GM23338 (cell line): ENCODE results near the gene DSG3.

Source experiments
- CREB1 ChIP-seq: fragments of 250-450 bp; sonication (Bioruptor Pico); IDR thresholded peaks from 2 replicates; pipeline ENCODE4 v1.5.0; 2020; ENCODE audit warnings: low read depth, mild to moderate bottlenecking, moderate library complexity
- EZH2 ChIP-seq: fragments of 200-600 bp; sonication (generic); IDR thresholded peaks from one replicate; pipeline ENCODE4 v1.8.0; 2017; ENCODE audit warnings: antibody characterized with exemption, mild to moderate bottlenecking, low read depth; ENCODE audit not compliant: unreplicated experiment
- EZH2phosphoT487 ChIP-seq: fragments of 200-600 bp; sonication (generic); IDR thresholded peaks from one replicate; pipeline ENCODE4 v1.8.1; 2018; ENCODE audit warnings: antibody characterized with exemption; ENCODE audit not compliant: unreplicated experiment
- JUNB ChIP-seq: IDR thresholded peaks from one replicate; pipeline ENCODE4 v1.6.1; 2016; ENCODE audit warnings: antibody characterized with exemption; ENCODE audit not compliant: unreplicated experiment
- NANOG ChIP-seq: IDR thresholded peaks from 2 replicates; pipeline ENCODE4 v1.6.1; 2016; ENCODE audit warnings: antibody characterized with exemption, borderline replicate concordance
- POLR2AphosphoS5 ChIP-seq: IDR thresholded peaks from 2 replicates; pipeline ENCODE4 v1.6.1; 2016; ENCODE audit warnings: antibody characterized with exemption, low read depth
- ZNF331 ChIP-seq: fragments of 250-450 bp; sonication (Bioruptor Pico); IDR thresholded peaks from 2 replicates; pipeline ENCODE4 v1.5.0; 2020; ENCODE audit warnings: low read depth, mild to moderate bottlenecking, moderate library complexity
- TF ChIP-seq, protein P1 (sequence below), 2 experiments: fragments of 200-600 bp in 1 of 2; sonication (generic) in 1 of 2; conservative IDR thresholded peaks; 2 replicates each; pipeline versions ENCODE4 v1.5.1 to v1.6.1; 2016 to 2017; ENCODE audit warnings: antibody characterized with exemption in 2 of 2, low read depth in 2 of 2, mild to moderate bottlenecking in 2 of 2, moderate library complexity in 1 of 2
- TF ChIP-seq, protein P2 (sequence below): IDR thresholded peaks from 2 replicates; pipeline ENCODE4 v1.6.1; 2016; ENCODE audit warnings: antibody characterized with exemption
- TF ChIP-seq, protein P3 (sequence below): IDR thresholded peaks from one replicate; pipeline ENCODE4 v1.6.1; 2018; ENCODE audit warnings: antibody characterized with exemption; ENCODE audit not compliant: unreplicated experiment

DNA sequence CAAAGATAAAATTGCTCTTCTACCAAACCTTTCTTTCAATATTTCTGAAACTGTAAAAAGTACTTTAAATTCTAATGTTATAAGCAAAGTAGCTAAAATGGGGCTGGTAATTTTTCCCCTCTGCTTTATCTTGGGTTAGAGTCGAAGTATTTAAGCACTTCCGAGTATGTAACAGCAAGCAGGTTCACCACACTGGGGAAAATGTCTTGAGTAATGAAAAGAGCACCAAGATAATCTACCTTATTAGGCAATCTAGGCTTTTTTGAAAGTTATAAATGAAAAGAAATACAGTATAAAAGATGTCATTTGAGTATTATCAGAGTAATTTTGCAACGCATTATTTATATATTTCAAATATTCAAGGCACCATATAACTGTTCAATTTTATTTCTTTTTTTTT, 687 bp upstream of the DSG3 start:
- TF ChIP-seq, protein P1, sequence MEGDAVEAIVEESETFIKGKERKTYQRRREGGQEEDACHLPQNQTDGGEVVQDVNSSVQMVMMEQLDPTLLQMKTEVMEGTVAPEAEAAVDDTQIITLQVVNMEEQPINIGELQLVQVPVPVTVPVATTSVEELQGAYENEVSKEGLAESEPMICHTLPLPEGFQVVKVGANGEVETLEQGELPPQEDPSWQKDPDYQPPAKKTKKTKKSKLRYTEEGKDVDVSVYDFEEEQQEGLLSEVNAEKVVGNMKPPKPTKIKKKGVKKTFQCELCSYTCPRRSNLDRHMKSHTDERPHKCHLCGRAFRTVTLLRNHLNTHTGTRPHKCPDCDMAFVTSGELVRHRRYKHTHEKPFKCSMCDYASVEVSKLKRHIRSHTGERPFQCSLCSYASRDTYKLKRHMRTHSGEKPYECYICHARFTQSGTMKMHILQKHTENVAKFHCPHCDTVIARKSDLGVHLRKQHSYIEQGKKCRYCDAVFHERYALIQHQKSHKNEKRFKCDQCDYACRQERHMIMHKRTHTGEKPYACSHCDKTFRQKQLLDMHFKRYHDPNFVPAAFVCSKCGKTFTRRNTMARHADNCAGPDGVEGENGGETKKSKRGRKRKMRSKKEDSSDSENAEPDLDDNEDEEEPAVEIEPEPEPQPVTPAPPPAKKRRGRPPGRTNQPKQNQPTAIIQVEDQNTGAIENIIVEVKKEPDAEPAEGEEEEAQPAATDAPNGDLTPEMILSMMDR (conservative IDR thresholded peaks at IDR 0.05; ENCODE audit: low read depth in 2 of 2), result no peak
- no peak for TF ChIP-seq POLR2AphosphoS5
- no peak for TF ChIP-seq EZH2phosphoT487
- TF ChIP-seq, protein P2, sequence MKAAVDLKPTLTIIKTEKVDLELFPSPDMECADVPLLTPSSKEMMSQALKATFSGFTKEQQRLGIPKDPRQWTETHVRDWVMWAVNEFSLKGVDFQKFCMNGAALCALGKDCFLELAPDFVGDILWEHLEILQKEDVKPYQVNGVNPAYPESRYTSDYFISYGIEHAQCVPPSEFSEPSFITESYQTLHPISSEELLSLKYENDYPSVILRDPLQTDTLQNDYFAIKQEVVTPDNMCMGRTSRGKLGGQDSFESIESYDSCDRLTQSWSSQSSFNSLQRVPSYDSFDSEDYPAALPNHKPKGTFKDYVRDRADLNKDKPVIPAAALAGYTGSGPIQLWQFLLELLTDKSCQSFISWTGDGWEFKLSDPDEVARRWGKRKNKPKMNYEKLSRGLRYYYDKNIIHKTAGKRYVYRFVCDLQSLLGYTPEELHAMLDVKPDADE, result no peak
- no peak for TF ChIP-seq EZH2
- no peak for TF ChIP-seq JUNB
- TF ChIP-seq, protein P3, sequence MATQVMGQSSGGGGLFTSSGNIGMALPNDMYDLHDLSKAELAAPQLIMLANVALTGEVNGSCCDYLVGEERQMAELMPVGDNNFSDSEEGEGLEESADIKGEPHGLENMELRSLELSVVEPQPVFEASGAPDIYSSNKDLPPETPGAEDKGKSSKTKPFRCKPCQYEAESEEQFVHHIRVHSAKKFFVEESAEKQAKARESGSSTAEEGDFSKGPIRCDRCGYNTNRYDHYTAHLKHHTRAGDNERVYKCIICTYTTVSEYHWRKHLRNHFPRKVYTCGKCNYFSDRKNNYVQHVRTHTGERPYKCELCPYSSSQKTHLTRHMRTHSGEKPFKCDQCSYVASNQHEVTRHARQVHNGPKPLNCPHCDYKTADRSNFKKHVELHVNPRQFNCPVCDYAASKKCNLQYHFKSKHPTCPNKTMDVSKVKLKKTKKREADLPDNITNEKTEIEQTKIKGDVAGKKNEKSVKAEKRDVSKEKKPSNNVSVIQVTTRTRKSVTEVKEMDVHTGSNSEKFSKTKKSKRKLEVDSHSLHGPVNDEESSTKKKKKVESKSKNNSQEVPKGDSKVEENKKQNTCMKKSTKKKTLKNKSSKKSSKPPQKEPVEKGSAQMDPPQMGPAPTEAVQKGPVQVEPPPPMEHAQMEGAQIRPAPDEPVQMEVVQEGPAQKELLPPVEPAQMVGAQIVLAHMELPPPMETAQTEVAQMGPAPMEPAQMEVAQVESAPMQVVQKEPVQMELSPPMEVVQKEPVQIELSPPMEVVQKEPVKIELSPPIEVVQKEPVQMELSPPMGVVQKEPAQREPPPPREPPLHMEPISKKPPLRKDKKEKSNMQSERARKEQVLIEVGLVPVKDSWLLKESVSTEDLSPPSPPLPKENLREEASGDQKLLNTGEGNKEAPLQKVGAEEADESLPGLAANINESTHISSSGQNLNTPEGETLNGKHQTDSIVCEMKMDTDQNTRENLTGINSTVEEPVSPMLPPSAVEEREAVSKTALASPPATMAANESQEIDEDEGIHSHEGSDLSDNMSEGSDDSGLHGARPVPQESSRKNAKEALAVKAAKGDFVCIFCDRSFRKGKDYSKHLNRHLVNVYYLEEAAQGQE, result no peak
- no peak for TF ChIP-seq NANOG
- TF ChIP-seq CREB1 (CRISPR knock-in tag), result no peak
- no peak for TF ChIP-seq ZNF331 (CRISPR knock-in tag)
